ENCODE data around the gene HCN1.

HCN1 gene

DNA sequence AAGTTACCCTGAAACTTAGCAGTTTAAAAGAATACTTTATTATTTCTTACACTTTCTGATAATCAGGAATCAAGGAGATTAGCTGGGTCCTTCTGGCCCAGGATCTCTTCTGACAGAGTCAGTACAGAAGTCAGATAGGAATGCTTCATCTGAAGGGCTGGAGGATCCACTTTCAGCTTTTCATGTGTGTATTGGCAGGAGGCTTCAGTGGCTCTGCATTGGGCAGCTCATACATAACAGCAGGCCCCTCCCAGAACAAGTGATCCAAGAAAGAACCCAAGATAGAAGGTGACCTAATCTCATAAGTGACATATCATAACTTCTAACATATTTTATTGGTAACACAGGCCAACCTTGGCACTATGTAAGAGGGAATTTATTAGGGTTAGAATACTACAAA lies 258.4 kb downstream of the HCN1 start:
- ChIA-PET POLR2A (no interaction called here), CTCF (no interaction called here)
- DNase-seq (ENCODE audit: low read depth, low spot score), result no peak
- no peak overlapping the region for H3K4me3 ChIP-seq (ENCODE audit: low read depth, low read length)
- no peak for TF ChIP-seq CTCF (IDR thresholded peaks at IDR 0.05; ENCODE audit: insufficient read depth, low read length, missing control alignments)

DNA sequence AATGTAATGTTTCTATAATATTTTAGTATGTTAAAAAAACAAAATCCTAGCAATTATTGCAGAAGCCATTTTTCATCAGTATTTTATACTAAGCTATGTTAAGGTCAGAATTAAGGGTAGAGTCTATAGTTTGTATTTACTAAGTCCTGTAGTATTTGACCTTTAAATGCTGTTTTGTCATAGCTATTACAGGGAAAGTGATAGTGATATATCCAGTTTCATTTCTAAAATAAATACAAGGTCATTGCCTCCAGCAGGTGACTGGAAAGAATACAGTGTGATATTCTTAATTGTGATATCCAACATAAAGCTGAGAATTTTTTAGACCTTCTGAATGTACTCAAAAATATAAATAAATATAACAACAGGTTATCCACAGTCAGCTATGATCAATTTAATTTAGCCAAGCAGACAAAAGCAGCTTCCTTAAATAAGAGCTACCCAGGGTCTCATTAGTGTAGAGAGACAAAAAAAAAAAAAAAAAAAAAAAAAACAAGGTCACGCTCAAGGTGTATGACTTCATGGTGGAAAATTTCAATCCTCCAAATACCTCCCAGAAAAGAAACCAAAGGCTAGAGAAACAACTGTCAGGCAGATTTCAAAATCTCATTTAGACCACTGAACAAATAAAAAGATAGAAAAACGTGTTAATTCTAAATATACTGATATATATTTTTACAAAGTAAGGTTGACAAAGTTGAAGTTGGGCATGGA lies 278.7 kb downstream of the HCN1 start:
- no peak for DNase-seq (ENCODE audit: low read depth, low spot score)
- no peak overlapping the region for H3K4me3 ChIP-seq (ENCODE audit: low read depth, low read length)
- CTCF ChIA-PET, result no interaction called here
- POLR2A ChIA-PET, result no interaction called here
- no peak for TF ChIP-seq CTCF (IDR thresholded peaks at IDR 0.05; ENCODE audit: insufficient read depth, low read length, missing control alignments)

DNA sequence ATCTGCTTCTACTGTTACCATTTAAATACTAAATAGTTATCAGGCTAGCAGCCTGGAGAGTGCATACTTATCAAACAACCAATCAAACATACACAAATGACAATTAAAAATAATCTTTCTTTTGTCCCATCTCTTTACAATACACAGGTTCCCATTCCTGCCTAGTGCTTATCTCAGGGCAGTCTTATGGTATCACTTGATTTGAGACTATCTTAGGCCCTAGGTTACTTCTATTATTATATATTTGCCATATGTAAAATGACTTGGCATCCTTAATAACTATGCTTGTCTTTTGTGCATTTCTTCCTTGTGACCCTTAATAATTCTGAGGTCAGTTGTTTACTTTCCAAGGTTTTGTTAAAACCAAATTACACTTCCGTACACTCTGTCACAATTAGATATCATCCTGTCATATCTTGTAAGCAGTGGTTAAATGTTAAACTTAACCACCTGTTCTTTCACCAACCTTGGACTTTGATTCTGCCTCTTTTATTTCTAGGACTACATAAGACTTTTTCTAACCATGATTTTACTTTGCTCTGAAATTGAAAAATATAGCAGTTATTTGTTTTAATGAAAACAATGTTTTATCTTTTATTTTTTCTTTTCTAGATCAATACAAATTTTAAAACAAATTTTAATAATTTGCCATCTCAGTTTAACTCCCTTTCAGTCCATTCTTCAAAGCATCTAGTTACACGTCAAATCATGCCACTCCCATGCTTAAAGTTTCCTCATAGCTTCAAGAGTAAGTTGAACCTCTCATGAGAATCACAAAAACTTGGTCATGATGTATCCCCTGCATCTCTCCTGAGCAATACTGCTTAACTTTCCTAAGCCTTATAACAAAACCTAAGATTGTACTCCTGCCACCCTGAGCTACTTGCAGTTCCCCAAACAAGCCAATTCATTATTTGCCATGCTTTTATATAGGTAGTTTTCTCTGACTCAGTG lies 281.3 kb downstream of the HCN1 start:
- no peak for DNase-seq (ENCODE audit: low read depth, low spot score)
- TF ChIP-seq CTCF (IDR thresholded peaks at IDR 0.05; ENCODE audit: insufficient read depth, low read length, missing control alignments), result no peak
- ChIA-PET CTCF (no interaction called here), POLR2A (no interaction called here)
- H3K4me3 ChIP-seq (ENCODE audit: low read depth, low read length), result no peak overlapping the region

GRCh38 chr5:45411971-45412612 lies 284.1 kb downstream of the HCN1 start:
- DNase-seq (ENCODE audit: low read depth, low spot score), result no peak
- H3K4me3 ChIP-seq (ENCODE audit: low read depth, low read length), result no peak overlapping the region
- ChIA-PET POLR2A (no interaction called here), CTCF (no interaction called here)
- no peak for TF ChIP-seq CTCF (IDR thresholded peaks at IDR 0.05; ENCODE audit: insufficient read depth, low read length, missing control alignments)

GRCh38 chr5:45410304-45410995 lies 285.7 kb downstream of the HCN1 start:
- no peak overlapping the region for H3K4me3 ChIP-seq (ENCODE audit: low read depth, low read length)
- CTCF ChIA-PET, result no interaction called here
- DNase-seq (ENCODE audit: low read depth, low spot score), result no peak
- no peak for TF ChIP-seq CTCF (IDR thresholded peaks at IDR 0.05; ENCODE audit: insufficient read depth, low read length, missing control alignments)
- POLR2A ChIA-PET, result no interaction called here
